ENCODE measurements around the gene COL1A1.

COL1A1 gene

DNA sequence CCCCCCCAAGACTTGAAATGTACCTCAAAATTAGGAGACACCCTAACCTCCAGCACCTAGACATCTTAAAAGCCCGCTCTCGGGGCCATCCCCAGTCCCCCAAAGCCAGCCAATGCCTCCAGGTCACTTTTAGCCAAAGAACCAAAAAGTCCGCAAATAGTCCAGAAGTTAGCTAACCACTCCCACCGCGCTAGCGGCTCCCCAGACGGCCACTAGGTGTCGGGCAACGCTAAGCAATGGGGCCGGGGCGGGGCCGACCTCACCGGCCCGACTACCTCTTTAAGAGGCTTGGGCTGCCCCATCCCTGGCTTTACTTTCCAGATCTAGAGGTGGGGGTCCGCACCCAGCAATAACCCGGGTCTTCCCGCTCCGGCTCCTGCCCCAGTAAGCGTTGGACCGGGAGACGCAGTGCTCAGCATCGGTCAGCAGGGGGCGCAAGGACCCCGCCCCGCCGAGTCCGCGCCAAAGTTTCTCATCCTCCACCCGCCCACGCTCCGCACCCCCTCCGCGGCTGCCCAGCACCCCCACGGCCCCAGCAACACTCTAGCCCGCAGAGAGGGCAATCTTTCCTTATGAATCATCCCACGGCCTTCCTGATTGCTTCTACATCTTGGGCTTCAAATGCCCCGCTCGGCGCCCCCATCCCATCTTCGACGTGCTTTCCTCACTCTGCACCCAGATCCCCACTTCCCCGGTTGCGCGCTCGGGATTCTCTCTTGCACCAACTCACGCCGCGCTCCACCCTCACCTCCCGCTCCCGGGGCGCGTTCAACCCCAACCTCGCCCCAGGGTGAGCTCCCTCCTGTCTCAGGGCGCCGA lies 765 bp downstream of the COL1A1 start:
- DNase-seq (ENCODE audit: low read depth in 2 of 2) = peak; percentile 55 to 64

- peak; percentile 43 to 57 for DNase-seq (ENCODE audit: low read depth in 2 of 2)
Measured at GRCh38 chr17:50199803-50200456, 1.5 kb downstream of the COL1A1 start.

DNA sequence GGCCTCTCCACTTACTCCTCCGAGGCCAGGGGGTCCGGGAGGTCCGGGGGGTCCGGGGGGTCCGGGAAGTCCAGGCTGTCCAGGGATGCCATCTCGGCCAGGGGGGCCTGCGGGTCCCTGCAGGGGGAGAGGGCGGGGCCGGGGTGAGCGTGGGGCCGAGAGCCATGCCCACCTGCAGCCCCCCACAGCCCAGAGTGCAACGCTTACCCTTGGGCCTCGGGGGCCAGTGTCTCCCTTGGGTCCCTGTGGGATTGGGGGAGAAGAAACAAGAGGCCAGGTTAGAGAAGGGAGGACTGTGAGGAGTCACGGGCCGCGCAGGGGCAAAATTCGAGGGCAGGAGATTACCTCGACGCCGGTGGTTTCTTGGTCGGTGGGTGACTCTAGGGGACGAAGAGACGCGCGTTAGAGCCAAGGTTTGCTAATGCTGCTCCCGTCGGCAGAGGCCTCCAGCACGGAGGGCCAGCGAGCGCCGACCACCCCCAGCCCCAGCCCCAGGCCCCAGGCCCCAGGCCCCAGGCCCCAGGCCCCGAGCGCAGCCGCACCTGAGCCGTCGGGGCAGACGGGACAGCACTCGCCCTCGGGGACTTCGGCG lies 2.1 kb downstream of the COL1A1 start:
- DNase-seq (ENCODE audit: low read depth in 2 of 2) = no peak

- peak; percentile 24 to 29 for DNase-seq (ENCODE audit: low read depth in 2 of 2)
Measured at GRCh38 chr17:50198026-50198669, 3.3 kb downstream of the COL1A1 start.

DNA sequence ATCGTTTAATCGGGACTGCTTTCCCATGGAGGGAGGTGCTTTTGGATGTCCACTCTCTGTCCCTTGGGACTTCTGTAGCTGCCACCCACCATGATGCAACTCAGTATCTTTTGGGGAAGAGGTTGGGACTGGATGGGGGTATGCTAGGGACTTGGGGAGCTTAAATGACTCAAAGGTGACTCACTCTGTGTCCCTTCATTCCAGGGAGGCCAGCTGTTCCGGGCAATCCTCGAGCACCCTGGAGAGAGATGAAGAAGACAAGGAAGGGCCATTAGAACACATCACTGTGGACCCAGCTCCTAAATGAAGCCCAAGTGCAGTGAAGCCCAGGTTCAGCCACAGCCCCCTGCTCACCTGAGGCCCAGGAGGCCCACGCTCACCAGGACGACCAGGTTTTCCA lies 4.6 kb downstream of the COL1A1 start:
- DNase-seq (ENCODE audit: low read depth in 2 of 2) = no peak

- DNase-seq (ENCODE audit: low read depth in 2 of 2) = no peak
Measured at GRCh38 chr17:50196036-50196435, 5.4 kb downstream of the COL1A1 start.

DNA sequence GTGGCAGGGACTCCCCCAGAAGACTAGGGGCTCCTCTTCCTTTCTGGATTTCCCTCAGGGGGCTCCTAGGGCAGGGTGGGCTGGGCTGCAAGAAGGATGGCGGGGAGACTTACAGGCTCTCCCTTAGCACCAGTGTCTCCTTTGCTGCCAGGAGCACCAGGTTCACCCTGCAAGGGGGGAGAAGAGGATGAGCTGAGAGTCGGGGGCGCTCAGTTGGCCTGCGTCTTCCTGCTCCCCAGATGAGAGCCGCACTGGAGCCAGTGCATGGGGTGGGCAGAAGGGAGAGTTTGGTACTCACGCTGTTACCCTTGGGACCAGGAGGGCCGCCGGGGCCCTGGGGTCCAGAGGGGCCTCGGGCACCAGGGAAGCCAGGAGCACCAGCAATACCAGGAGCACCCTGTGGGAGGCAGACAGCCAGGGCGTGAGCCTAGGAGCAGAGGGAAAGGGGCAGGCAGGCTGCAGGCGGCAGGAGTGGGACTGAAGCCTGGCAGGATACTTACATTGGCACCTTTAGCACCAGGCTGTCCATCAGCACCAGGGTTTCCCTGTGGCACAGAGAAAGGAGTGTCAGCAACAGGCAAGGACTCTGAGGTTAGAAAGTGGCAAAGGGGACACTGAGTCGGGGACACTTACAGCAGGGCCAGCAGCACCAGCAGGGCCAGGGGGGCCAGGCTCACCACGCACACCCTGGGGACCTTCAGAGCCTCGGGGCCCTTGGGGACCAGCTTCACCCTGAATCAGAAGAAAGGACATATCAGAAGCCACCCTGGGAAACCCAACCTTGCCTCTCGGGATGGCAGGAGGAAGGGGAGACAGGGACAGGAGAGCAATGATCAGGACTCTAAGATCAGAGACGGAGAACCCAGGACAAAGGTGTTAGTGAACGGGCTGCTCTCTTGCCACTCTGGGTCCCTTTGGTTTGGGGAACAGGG lies 6.2 kb downstream of the COL1A1 start:
- DNase-seq (ENCODE audit: low read depth in 2 of 2) = no peak

- no peak for DNase-seq (ENCODE audit: low read depth in 2 of 2)
Measured at GRCh38 chr17:50194140-50194933, 7.1 kb downstream of the COL1A1 start.

DNA sequence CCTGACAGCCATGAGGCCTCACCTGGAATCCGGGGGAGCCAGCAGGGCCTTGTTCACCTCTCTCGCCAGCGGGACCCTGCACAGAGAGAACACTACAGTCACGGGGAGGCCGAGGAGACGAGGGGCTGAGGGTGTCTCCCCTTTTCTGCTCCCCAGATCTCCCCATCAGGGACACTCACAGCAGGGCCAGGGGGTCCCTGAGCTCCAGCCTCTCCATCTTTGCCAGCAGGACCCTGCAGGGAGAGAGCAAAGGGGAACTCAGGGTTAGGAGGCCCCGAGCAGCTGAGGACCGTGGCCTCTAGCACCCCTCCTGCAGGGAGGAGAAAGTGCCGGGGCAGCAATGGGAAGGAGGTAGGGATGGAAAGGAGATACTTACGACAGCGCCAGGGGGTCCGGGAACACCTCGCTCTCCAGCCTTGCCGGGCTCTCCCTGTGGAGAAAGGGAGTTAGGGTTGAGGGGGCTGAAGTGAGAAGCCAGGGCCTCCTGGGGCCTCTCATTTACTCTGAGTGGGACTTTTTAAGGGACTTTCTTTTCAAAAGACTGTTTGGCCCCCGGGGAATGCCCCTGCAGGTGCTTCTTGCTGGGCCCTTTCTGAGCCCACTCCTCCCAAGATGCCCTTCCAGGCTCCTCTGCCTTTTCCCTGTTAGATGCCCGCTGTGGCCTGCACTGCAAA lies 8.7 kb downstream of the COL1A1 start:
- no peak for DNase-seq (ENCODE audit: low read depth in 2 of 2)

DNA sequence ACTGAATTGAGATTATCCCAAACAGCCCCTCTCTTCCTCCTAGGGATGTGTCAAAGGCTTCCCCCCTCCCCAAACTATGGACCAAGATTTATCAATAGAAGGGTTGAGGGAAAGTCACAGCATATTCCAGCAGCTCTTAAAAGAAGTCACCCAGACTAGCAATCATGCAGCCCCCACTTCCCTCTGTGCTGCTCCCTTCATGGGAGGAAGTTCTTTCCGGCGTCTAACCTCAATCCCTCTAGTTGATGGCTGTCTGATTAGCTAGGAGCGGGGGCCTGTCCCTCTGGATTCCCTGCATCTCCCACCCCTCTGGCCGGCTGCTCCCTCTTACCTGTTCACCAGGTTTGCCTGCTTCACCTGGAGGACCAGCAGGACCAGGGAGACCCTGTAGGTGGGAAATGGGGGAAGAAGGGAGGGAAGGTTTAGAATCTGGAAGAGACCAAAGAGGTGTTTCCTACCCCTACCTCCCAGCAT lies 9.2 kb downstream of the COL1A1 start:
- no peak for DNase-seq (ENCODE audit: low read depth in 2 of 2)

DNA sequence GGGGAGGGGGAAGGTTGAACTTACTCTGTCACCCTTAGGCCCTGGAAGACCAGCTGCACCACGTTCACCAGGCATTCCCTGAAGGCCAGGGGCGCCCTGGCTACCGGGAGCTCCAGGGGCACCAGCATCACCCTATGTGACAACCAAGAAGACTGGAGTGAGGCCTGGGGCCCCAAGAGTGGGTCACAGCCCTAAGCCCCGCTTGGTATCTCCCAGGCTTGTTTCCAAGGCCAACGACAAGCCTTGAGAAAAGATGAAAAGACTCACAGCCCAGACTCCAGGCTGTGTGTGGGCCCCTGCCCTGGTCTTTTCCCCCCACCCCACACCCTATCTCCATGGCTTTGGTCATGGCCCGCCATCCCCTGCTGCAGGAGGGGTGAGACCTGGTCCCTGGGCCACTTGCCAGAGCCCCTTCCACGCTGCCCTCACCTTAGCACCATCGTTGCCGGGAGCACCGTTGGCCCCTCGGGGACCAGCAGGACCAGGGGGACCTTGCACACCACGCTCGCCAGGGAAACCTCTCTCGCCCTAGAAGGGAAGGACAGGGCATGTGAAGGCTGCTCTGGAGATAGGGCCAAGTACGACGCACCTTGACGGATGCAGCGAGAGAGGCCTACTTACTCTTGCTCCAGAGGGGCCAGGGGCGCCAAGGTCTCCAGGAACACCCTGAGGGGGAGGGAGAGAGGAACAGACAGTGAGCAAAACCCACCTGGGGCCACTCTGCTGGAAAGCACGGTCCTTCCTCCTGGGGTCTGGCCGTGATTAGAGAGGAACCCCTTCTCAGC lies 9.9 kb downstream of the COL1A1 start:
- no peak for DNase-seq (ENCODE audit: low read depth in 2 of 2)

DNA sequence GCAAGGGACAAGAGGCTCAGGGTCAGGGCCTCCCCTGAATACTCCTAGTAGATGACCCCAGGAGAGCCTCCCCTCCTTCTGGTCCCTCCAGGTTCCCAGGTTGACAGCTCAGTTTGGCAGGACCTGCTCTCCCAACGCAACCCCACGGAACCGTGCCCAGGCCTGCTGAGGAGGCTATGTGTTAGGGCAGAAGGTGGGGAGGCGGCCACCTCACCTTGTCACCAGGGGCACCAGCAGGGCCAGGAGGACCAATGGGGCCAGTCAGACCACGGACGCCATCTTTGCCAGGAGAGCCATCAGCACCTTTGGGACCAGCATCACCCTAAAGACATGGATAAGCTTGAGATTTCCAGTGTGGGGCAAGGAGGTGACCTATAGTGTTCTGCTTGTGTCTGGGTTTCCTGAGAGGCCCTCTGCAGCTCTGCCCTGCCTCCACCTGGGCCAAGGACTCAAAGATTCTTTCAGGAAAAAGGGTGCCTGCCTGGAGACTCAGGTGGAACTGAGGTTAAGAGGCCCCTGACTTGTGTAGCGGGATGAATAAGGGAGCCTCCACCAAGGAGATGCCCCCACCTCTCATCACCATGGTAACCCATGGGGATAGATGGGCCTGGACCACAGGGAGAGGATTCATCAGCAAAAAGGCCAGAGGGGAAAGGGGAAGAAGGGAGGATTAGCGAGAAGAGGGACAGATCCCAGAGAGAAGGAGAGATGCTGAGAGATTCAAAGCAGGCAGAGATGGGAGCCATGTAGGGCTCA lies 10.7 kb downstream of the COL1A1 start:
- DNase-seq (ENCODE audit: low read depth in 2 of 2) = no peak

DNA sequence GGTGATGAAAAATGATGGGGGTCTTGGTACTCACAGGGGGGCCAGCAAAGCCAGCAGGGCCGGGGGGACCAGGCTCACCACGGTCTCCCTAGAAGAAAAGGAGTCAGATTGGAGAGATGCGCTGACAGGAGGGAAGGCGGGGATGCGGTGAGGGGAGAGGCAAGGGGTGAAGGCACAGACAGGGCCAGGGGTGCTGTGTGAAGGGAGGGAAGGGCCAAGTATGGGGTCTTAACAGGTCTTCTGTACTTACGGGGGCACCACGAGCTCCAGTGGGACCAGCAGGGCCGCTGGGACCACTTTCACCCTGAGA lies 11.2 kb downstream of the COL1A1 start:
- no peak for DNase-seq (ENCODE audit: low read depth in 2 of 2)

GRCh38 chr17:50189550-50190292 lies 11.7 kb downstream of the COL1A1 start:
- no peak for DNase-seq (ENCODE audit: low read depth in 2 of 2)

DNA sequence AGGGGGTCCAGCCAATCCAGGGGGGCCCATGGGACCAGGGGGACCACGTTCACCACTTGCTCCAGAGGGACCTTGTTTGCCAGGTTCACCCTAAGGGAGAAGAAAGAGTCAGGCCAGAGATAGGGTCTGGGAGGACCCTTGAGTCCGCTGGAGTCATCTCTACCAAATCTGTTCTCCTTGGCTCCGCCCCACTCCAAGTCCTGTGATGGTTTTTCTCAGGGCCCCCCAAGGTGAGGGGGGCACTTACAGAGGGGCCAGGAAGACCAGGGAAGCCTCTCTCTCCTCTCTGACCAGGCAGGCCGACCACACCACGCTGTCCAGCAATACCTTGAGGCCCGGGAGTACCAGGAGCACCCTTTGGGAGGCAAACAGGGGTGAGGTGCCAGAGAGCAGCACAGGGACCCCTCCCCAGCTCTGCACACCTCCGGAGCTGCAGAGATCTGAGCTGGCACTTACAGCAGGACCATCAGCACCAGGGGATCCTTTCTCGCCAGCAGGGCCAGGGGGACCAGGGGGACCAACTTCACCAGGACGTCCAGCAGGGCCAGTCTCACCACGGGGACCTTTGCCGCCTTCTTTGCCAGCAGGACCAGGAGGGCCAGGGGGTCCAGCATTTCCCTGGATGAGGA lies 12.4 kb downstream of the COL1A1 start:
- no peak for DNase-seq (ENCODE audit: low read depth in 2 of 2)

GRCh38 chr17:50188531-50188920 lies 12.9 kb downstream of the COL1A1 start:
- no peak for DNase-seq (ENCODE audit: low read depth in 2 of 2)

Data from stimulated activated CD8-positive, alpha-beta memory T cell treated with anti-CD3 and anti-CD28 coated beads, Interleukin-15, amount 100 ng/mL, for 48 hours (primary cell).